Peyer's patch (tissue), 4 donors: ENCODE data around the gene RRP12. TPM values are rescaled to one million over a fixed set of nuclear protein-coding genes. Genes with fewer than 3 reads are reported as not detected.

Experiments used
- DNase-seq, 3 donors: peaks; one replicate each; pipeline ENCODE4 v3.0.0-alpha.2; 2017 to 2019
- H3K27ac ChIP-seq, 4 donors: fragments of 200-600 bp; sonication (generic); one replicate each; pipeline ENCODE4 v1.5.1; 2016 to 2019
- H3K27me3 ChIP-seq, 2 donors: fragments of 200-600 bp; sonication (generic); one replicate each; pipeline ENCODE4 v1.5.1; 2019
- H3K36me3 ChIP-seq, 3 donors: fragments of 200-600 bp; sonication (generic); one replicate each; pipeline ENCODE4 v1.5.1; 2016 to 2019
- H3K4me1 ChIP-seq, 4 donors: fragments of 200-600 bp; sonication (generic); one replicate each; pipeline ENCODE4 v1.5.1; 2016 to 2019
- H3K4me3 ChIP-seq, 4 donors: fragments of 200-600 bp; sonication (generic); 1 replicate in 3 of 4; 2 replicates in 1 of 4; pipeline ENCODE4 v1.5.1; 2016 to 2019; ENCODE audit warnings: mild to moderate bottlenecking in 1 of 4
- H3K9me3 ChIP-seq, 4 donors: fragments of 200-600 bp; sonication (generic); one replicate each; pipeline ENCODE4 v1.5.1; 2016 to 2019; ENCODE audit warnings: mild to moderate bottlenecking in 1 of 4
- POLR2A ChIP-seq, 2 donors: fragments of 450-650 bp; IDR thresholded peaks; one replicate each; pipeline ENCODE4 v1.5.1; 2017; ENCODE audit warnings: antibody characterized with exemption in 2 of 2, mild to moderate bottlenecking in 2 of 2, moderate library complexity in 2 of 2
- total RNA-seq, 4 donors: library from RNA; depleted of rRNA; stranded (reverse); fragments of >200 nt; gene quantifications; one replicate each; pipeline ENCODE4 v1.1.0, GENCODE V29; 2016
- TF ChIP-seq, protein P1 (sequence below), 6 experiments: fragments of 450-650 bp in 4 of 6; fragments of 200-600 bp in 2 of 6; sonication (generic) in 1 of 6; IDR thresholded peaks; one replicate each; pipeline ENCODE4 v1.5.1; 2017 to 2019; ENCODE audit warnings: antibody characterized with exemption in 6 of 6, mild to moderate bottlenecking in 3 of 6, moderate library complexity in 1 of 6

The RRP12 gene
- total RNA-seq, 4 donors from 2014 or later, result 9.1 to 42.9 (median 22.5) TPM

DNA sequence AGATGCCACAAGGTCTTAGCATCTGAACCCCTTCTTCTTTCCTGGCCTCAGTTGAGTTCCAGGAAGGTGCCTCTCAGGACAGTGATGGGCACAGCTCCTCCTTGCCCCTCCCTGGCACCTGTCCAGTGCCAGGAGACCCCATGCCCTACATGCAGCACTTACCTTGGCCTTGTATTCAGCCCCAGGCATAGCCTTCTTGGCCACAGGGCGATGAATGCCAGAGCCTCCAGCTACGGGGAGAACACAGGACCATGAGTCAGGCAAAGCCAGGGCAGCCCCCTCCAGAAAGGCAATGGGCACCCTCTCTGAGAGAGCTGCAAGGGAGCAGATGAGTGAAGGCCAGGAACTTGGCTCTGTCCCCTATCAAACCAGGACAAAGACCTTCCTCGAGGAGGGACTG, 42.4 kb downstream of the RRP12 start:
- no peak for DNase-seq
- no peaks in the 10 kb centered on the region for H3K9me3 ChIP-seq
- no peak overlapping the region for H3K4me3 ChIP-seq
- H3K27me3 ChIP-seq, result no peaks in the 10 kb centered on the region
- no peak for TF ChIP-seq POLR2A (IDR thresholded peaks at IDR 0.05)
- TF ChIP-seq, protein P1, sequence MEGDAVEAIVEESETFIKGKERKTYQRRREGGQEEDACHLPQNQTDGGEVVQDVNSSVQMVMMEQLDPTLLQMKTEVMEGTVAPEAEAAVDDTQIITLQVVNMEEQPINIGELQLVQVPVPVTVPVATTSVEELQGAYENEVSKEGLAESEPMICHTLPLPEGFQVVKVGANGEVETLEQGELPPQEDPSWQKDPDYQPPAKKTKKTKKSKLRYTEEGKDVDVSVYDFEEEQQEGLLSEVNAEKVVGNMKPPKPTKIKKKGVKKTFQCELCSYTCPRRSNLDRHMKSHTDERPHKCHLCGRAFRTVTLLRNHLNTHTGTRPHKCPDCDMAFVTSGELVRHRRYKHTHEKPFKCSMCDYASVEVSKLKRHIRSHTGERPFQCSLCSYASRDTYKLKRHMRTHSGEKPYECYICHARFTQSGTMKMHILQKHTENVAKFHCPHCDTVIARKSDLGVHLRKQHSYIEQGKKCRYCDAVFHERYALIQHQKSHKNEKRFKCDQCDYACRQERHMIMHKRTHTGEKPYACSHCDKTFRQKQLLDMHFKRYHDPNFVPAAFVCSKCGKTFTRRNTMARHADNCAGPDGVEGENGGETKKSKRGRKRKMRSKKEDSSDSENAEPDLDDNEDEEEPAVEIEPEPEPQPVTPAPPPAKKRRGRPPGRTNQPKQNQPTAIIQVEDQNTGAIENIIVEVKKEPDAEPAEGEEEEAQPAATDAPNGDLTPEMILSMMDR (IDR thresholded peaks at IDR 0.05), result no peak
- peaks cover 0 to 8% (median 0%) of the 10 kb centered on the region in 3 donors for H3K36me3 ChIP-seq
- H3K27ac ChIP-seq, result no peak overlapping the region
- peaks cover 0 to 12% (median 0%) of the 10 kb centered on the region in 4 donors for H3K4me1 ChIP-seq

- H3K36me3 ChIP-seq, result peaks cover 0 to 8% (median 0%) of the 10 kb centered on the region in 3 donors
- peaks cover 0 to 12% (median 0%) of the 10 kb centered on the region in 4 donors for H3K4me1 ChIP-seq
- no peaks in the 10 kb centered on the region for H3K9me3 ChIP-seq
- H3K27ac ChIP-seq, result no peak overlapping the region
- no peak overlapping the region for H3K4me3 ChIP-seq
- no peaks in the 10 kb centered on the region for H3K27me3 ChIP-seq
- DNase-seq, result no peak
- no peak for TF ChIP-seq POLR2A (IDR thresholded peaks at IDR 0.05)
- TF ChIP-seq, protein P1 (IDR thresholded peaks at IDR 0.05), result no peak
These were observed 42.8 kb downstream of the RRP12 start for GRCh38 chr10:97358349-97358748.

- Histone ChIP-seq H3K4me3 (no peak overlapping the region), H3K9me3 (no peaks in the 10 kb centered on the region), H3K36me3 (peaks cover 0 to 8% (median 0%) of the 10 kb centered on the region in 3 donors), H3K27ac (no peak overlapping the region), H3K27me3 (no peaks in the 10 kb centered on the region), H3K4me1 (peaks cover 0 to 12% (median 0%) of the 10 kb centered on the region in 4 donors)
- TF ChIP-seq, protein P1 (IDR thresholded peaks at IDR 0.05), result no peak
- DNase-seq, result no peak
These were observed 44.2 kb downstream of the RRP12 start for GRCh38 chr10:97356918-97357317.

DNA sequence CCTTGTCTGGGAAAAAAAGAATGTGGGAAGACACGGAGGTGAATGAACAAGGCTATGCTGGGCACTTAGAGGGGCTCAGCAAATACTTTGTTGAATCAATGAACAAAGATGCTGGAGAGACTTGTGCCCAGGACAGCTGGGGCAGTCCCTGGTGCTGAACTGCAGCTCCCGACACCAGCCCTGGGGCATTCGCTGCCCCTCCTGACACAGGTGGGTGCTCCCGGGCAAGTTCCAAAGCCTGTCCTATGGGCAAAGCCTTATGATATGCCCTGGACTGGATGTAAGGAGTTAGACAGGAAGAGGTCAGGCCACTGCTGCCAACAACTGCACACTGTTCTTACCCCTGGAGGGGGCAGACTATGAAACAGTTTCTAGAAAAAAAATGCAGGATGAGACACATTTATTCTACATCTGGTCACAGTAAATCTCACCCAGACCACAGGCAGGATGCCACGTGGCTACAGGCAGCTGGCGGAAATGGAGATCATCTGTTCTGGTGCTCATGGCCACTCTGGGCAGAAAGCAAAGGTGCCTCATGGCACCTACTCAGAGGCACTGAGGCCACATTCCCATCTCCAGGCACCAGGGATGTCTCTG, 44.7 kb downstream of the RRP12 start:
- no peak overlapping the region for H3K27ac ChIP-seq
- H3K4me1 ChIP-seq, result peaks cover 0 to 12% (median 0%) of the 10 kb centered on the region in 4 donors
- no peaks in the 10 kb centered on the region for H3K27me3 ChIP-seq
- peaks cover 0 to 8% (median 0%) of the 10 kb centered on the region in 3 donors for H3K36me3 ChIP-seq
- H3K4me3 ChIP-seq, result no peak overlapping the region
- H3K9me3 ChIP-seq, result no peaks in the 10 kb centered on the region
- no peak for DNase-seq
- no peak for TF ChIP-seq POLR2A (IDR thresholded peaks at IDR 0.05)
- TF ChIP-seq, protein P1 (IDR thresholded peaks at IDR 0.05), result no peak

DNA sequence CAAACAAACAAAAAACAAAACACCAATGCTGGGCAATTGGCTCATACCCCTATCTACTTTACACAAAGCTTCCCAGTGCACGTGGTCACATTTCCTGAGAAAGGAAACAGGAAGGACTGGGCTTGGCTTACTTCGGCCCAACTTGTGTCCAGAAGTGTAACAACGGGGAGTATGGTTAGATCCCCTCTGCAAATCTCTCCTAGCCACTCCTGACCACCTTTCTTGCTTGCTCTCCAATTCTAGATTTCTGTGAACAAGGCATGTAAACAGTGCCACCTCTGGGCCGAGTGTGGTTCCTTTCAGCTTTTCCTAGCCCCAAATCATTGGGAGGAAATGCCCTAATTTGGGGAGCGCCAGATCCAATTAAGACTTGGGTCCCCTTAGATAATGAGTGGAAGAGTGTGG, 45.6 kb downstream of the RRP12 start:
- Histone ChIP-seq H3K27me3 (no peaks in the 10 kb centered on the region), H3K36me3 (peaks cover 0 to 8% (median 0%) of the 10 kb centered on the region in 3 donors), H3K9me3 (no peaks in the 10 kb centered on the region), H3K27ac (no peak overlapping the region), H3K4me1 (peaks cover 0 to 12% (median 0%) of the 10 kb centered on the region in 4 donors), H3K4me3 (no peak overlapping the region)
- TF ChIP-seq, protein P1 (IDR thresholded peaks at IDR 0.05), result peak in 4 of 6 experiments; percentile 29 to 64 (median 55)
- TF ChIP-seq POLR2A (IDR thresholded peaks at IDR 0.05), result no peak
- peak in 1 of 3 donors; percentile 54 for DNase-seq
